PC-3 (cell line): ENCODE data around the gene PDZD2.

ENCODE experiments used
- EZH2phosphoT487 ChIP-seq: fragments of 300-600 bp; sonication (generic); IDR thresholded peaks from 2 replicates; pipeline ENCODE4 v1.6.1; 2018; ENCODE audit warnings: mild to moderate bottlenecking, antibody characterized with exemption, low read length, borderline replicate concordance
- TF ChIP-seq, protein P1 (sequence below): fragments of 300-600 bp; sonication (generic); conservative IDR thresholded peaks from 2 replicates; pipeline ENCODE4 v1.5.1; 2017; ENCODE audit warnings: antibody characterized with exemption, low read depth, mild to moderate bottlenecking, low read length

DNA sequence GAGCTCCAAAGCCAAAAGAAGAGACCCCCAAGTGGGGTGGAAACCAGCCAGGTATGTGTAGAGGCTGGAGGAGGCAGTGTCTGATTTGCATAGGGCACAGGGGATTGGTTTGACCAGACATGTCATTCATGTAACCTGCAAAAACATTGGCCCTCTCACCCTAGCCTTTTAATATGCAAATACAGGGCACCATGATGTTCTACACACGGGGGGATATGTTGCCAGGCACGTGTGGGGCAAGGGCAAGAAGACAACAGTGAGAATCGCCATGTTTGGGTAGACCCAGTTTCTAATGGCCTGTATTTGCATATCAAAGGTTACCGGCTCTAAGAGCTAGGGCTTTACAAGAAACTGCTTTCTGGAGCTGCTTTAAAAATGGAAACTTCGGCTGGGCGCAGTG, 326.3 kb downstream of the PDZD2 start:
- TF ChIP-seq EZH2phosphoT487 = no peak
- TF ChIP-seq, protein P1, sequence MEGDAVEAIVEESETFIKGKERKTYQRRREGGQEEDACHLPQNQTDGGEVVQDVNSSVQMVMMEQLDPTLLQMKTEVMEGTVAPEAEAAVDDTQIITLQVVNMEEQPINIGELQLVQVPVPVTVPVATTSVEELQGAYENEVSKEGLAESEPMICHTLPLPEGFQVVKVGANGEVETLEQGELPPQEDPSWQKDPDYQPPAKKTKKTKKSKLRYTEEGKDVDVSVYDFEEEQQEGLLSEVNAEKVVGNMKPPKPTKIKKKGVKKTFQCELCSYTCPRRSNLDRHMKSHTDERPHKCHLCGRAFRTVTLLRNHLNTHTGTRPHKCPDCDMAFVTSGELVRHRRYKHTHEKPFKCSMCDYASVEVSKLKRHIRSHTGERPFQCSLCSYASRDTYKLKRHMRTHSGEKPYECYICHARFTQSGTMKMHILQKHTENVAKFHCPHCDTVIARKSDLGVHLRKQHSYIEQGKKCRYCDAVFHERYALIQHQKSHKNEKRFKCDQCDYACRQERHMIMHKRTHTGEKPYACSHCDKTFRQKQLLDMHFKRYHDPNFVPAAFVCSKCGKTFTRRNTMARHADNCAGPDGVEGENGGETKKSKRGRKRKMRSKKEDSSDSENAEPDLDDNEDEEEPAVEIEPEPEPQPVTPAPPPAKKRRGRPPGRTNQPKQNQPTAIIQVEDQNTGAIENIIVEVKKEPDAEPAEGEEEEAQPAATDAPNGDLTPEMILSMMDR = no peak
